Lower leg skin (tissue), 4 donors: Measurements from ENCODE around the gene RAD23B. TPM values are rescaled to one million over a fixed set of nuclear protein-coding genes. Genes with fewer than 3 reads are reported as not detected.

Source experiments
- DNase-seq, 2 donors: peaks; one replicate each; pipeline ENCODE4 v3.0.0-alpha.2; 2019; ENCODE audit warnings: low spot score in 2 of 2
- H3K4me3 ChIP-seq: fragments of 200-600 bp; sonication (generic); 2 replicates; pipeline ENCODE4 v1.5.1; 2017; ENCODE audit warnings: mild to moderate bottlenecking, low read depth; ENCODE audit not compliant: poor library complexity, severe bottlenecking
- POLR2A ChIP-seq, 2 donors: fragments of 450-650 bp; IDR thresholded peaks; one replicate each; pipeline ENCODE4 v1.6.1; 2016 to 2017; ENCODE audit warnings: antibody characterized with exemption in 2 of 2, mild to moderate bottlenecking in 1 of 2, moderate library complexity in 1 of 2
- WGBS, 2 donors: methylation state at CpG; one replicate each; pipeline ENCODE4 v1.1.5; 2018; 5-methylcytosine and 5-hydroxymethylcytosine counted together
- intact Hi-C: fragments of 100-400 bp; cut with DNase I; formaldehyde crosslinking; loops from one replicate; pipeline ENCODE4 v1.15.0; 2023; ENCODE audit warnings: low total_unique reads
- total RNA-seq, 4 donors: library from RNA; depleted of rRNA; stranded (reverse); fragments of >200 nt; gene quantifications; one replicate each; pipeline ENCODE4 v1.1.0, GENCODE V29; 2016
- TF ChIP-seq, protein P1 (sequence below), 3 donors: fragments of 450-650 bp; IDR thresholded peaks; one replicate each; pipeline ENCODE4 v1.5.1; 2016; ENCODE audit warnings: antibody characterized with exemption in 3 of 3, mild to moderate bottlenecking in 3 of 3, moderate library complexity in 2 of 3

RAD23B gene
- total RNA-seq, 4 donors from 2014 or later, result 88.6 to 136 (median 114) TPM

DNA sequence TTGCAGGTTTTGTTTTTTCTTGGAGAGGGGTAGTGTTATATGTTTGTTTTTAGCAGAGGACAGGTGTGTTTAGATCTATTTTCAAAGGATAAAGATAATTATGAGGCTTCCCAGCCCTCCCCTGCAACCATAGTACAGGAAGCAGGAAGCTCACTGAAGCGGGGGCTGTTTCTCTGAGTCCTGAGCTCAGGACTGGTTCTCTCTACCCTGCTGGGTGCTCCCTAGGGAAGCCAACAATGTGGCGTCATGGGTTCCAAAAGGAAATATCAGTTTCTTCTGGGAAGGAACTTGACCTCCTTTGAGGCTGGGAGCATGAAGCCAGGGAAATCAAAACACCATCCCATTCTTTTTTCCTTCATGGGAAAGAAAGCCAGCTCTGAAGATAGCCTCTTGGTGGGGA, 62.2 kb downstream of the RAD23B start:
- no peak for DNase-seq
- H3K4me3 ChIP-seq, result no peak overlapping the region
- WGBS, 2 donors, result 44 to 61% methylated on average over 2 of the region's 2 CpGs
- intact Hi-C loops, result no loop called here
- no peak for TF ChIP-seq POLR2A (IDR thresholded peaks at IDR 0.05)
- TF ChIP-seq, protein P1, sequence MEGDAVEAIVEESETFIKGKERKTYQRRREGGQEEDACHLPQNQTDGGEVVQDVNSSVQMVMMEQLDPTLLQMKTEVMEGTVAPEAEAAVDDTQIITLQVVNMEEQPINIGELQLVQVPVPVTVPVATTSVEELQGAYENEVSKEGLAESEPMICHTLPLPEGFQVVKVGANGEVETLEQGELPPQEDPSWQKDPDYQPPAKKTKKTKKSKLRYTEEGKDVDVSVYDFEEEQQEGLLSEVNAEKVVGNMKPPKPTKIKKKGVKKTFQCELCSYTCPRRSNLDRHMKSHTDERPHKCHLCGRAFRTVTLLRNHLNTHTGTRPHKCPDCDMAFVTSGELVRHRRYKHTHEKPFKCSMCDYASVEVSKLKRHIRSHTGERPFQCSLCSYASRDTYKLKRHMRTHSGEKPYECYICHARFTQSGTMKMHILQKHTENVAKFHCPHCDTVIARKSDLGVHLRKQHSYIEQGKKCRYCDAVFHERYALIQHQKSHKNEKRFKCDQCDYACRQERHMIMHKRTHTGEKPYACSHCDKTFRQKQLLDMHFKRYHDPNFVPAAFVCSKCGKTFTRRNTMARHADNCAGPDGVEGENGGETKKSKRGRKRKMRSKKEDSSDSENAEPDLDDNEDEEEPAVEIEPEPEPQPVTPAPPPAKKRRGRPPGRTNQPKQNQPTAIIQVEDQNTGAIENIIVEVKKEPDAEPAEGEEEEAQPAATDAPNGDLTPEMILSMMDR (IDR thresholded peaks at IDR 0.05), result no peak

DNA sequence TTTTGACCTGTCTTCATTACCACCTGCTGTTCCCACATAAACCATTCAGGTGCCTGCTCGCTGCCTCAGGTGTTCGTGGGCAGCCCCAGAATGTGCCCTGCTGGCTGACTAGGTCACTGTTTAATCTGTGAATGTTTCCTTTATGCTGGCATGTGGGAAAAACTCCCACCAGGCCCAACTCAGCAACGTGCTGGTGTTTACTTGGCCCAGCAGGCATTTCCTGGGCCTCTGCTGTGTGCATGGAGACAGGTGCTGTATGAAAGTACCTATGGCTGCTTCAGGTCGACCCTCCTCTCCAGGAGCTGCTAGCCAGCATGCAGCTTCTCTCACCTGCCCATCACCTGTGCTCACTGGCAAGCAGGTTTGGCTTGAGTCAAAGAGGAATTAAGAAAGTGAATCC, 65.8 kb downstream of the RAD23B start:
- WGBS, 2 donors, result 51 to 55% methylated on average over 4 of the region's 4 CpGs
- no peak overlapping the region for H3K4me3 ChIP-seq
- DNase-seq, result no peak
- TF ChIP-seq, protein P1 (IDR thresholded peaks at IDR 0.05), result no peak
- no peak for TF ChIP-seq POLR2A (IDR thresholded peaks at IDR 0.05)
- intact Hi-C loops, result no loop called here

DNA sequence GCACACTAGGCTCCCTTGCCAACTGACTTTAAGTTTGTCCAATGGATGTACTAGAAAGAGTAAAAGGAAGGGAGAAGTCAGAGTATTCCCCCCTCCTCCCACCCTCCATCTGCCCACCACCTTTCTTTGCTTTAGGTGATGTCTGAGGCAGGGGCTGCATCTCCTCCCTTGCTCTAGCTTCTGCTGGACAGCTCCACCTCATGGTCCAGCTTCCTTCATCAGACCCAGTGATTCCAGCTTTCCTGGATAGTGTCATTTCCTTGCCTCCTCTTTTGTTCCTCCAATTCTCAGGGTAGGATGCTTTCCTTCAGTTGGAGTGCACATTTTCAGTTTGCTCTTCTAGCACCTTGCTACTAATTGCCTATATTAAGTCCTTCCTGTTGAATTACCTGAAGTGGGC, 67.4 kb downstream of the RAD23B start:
- DNase-seq, result no peak
- no peak for TF ChIP-seq POLR2A (IDR thresholded peaks at IDR 0.05)
- TF ChIP-seq, protein P1 (IDR thresholded peaks at IDR 0.05), result no peak
- intact Hi-C loops, result loop anchor here (2.0 kb wide), 1 partner anchor 68 kb away; no protein-coding TSS in a partner anchor
- no peak overlapping the region for H3K4me3 ChIP-seq

DNA sequence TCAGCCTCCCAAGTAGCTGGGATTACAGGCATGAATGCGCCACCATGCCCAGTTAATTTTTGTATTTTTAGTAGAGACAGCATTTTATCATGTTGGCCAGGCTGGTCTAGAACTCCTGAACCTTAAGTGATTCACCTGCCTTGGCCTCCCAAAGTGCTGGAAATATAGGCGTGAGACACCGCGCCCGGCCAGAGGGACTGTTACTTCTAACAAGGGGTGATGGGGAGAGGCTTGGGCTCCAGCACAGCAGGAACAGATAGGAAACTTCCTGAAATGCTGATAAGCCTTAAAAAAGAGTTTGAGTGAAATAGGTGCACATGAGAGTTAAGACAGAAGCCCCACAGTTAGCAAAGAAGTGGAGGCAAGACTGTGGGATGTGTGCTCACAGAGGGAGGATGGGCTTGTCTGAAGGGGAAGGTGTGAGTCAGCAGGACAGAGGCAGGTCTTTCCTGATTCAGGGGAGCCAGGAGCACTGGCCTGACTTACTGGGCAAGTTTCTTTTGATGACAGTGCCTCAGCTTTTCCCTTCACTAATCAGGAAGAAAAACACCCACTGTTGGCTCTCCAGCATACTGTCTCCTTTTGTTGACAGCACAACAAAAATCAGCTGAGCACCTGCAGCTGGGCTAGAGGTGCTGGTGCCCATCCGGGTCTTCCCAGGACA, 68.4 kb downstream of the RAD23B start:
- TF ChIP-seq POLR2A (IDR thresholded peaks at IDR 0.05), result no peak
- TF ChIP-seq, protein P1 (IDR thresholded peaks at IDR 0.05), result no peak
- WGBS, 2 donors, result 85 to 89% methylated on average over 6 of the region's 6 CpGs
- intact Hi-C loops, result loop anchor here (2.0 kb wide), 1 partner anchor 67 kb away; no protein-coding TSS in a partner anchor
- DNase-seq, result no peak
- H3K4me3 ChIP-seq, result no peak overlapping the region

DNA sequence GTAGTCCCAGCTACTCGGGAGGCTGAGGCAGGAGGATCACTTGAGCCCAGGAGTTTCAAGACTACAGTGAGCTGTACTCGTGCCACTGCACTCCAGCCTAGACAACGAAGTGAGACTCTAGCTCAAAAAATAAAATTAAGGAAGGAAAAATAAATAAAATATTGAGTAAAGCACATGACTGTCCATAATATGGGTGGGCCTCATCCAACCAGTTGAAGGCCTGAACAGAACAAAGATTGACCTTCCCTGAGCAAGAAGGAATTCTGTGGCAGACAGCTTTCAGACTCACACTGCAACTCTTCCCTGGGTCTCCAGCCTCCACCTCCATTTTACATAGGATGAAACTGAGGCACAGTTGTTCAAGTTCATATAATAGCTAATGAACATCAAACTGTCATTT, 72.3 kb downstream of the RAD23B start:
- DNase-seq, result no peak
- H3K4me3 ChIP-seq, result no peak overlapping the region
- WGBS, 2 donors, result 79 to 92% methylated on average over 3 of the region's 3 CpGs
- intact Hi-C loops, result no loop called here
- TF ChIP-seq POLR2A (IDR thresholded peaks at IDR 0.05), result no peak
- TF ChIP-seq, protein P1 (IDR thresholded peaks at IDR 0.05), result no peak

DNA sequence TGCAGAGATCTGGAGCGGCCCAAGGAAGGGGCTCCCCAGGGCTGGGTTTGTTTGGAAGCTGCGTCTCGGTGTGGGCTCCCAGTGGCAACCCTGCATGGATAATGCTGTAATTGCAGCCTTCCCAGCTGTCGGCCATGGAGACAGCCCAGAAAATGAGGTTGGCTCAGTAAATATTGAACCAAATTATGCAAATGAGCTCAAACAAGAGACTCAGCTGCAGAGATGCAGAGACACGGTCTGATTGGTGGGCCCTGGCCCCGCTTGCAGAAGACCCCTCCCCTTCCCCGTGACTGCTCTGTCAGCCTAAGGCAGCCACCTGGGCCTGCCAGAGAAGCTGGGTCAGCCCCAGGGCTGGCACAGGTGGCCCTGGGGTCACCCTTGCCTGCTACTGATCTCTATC, 75.9 kb downstream of the RAD23B start:
- intact Hi-C loops, result no loop called here
- 84 to 96% methylated on average over 7 of the region's 7 CpGs for WGBS, 2 donors
- no peak for DNase-seq
- no peak for TF ChIP-seq POLR2A (IDR thresholded peaks at IDR 0.05)
- TF ChIP-seq, protein P1 (IDR thresholded peaks at IDR 0.05), result no peak
- no peak overlapping the region for H3K4me3 ChIP-seq
